DMS79 (cell line): ENCODE data around the gene OR2L5.

Experiments used
- DNase-seq: peaks from one replicate; lab custom pipeline; 2025; lab: John Stamatoyannopoulos, UW

Gene OR2L5, protein sequence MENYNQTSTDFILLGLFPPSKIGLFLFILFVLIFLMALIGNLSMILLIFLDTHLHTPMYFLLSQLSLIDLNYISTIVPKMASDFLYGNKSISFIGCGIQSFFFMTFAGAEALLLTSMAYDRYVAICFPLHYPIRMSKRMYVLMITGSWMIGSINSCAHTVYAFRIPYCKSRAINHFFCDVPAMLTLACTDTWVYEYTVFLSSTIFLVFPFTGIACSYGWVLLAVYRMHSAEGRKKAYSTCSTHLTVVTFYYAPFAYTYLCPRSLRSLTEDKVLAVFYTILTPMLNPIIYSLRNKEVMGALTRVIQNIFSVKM

DNA sequence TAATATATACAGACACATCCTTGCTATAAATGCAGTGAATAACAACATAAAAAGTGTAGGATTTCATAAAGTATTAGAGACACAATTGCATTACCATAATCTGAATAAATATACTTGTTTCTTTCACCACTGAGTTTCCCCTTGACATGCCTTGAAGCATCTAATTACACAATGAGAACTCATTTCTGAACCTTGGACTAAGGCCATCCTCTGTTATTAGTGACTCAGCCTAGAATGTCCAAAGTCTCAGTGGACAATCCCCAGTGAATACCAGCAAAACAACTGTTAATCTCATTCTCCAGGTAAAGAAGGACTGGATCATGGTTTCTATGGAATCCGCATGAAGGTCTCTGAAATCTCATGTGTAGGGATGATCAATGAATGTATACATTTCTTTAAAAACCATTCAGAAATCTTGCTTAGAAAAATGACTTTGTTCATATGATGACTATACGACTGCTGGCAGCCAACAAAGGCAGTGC is at the start of gene OR2L5:
Gene OR2L5, plus strand, starts transcription at position 432 of the 482 bp plus-strand sequence. CDS start 8,288 bp downstream, outside the sequence.
- DNase-seq = no peak

DNA sequence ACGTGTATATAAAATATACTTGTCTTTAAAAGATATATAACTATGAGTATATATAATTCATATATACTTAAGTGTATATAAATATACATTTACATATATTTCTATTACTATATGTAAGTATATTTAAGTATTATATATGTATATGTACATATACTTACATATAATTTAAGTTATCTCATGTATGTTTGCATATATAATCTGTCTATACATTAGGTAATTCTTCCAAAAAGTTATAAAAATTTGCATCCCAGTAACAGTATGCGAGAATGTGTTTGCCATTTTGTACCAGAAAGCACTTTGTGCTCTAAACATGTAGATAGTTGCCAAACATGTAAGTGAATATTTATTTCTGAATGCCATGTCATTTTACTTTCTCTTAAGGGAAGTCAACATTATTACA is 48.5 kb upstream of the OR2L5 start, which contains the start of gene OR2AK2:
Gene OR2AK2, plus strand, starts transcription at position 301 of the 400 bp plus-strand sequence. CDS start 144 bp downstream, outside the sequence.
- no peak for DNase-seq

DNA sequence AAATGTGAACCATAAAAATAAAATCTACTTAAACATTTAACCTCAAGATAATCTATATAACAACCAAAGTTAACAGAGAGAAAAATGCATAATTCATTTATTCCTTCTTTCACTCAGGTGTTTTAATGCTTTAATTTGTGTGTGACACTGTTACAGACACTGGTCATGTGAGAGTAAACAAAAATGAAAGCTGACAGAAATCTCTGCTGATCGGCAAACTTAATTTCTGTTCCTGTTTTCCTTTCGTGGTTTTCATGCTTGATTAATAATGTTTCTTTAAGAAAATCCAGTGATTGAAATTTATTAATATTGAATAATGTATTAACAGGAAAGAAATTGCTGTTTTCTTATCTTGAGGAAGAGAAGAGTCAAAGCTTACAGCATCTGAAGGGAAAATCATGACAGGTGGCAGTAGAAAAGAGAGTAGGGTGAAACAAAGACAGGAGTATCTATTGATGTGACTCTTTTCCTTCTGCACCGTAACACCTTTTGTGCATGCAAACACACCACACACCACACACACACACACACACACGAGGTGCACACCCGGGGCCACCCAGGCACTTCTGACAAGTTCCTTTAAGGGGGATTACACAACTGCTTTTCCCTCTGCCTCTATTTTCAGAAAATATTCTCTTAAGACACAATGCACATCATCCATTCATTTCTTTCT is 46.8 kb upstream of the OR2L5 start:
- no peak for DNase-seq

DNA sequence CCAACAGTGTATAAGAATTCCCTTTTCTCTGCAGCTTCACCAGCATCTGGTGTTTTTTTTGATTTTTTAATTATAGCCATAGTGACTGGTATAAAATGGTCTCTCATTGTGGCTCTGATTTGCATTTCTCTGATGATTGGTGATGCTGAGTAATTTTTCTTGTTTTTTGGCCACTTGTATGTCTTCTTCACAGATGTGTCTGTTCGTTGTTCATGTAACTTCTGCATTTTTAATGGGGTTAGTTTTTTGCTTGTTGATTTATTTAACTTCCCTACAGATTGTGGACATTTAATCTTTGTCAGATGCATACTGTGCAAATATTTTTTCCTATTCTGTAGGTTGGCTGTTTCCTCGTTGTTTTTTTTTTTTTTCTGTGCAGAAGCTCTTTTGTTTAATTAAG is 20.5 kb upstream of the OR2L5 start:
- DNase-seq = no peak

DNA sequence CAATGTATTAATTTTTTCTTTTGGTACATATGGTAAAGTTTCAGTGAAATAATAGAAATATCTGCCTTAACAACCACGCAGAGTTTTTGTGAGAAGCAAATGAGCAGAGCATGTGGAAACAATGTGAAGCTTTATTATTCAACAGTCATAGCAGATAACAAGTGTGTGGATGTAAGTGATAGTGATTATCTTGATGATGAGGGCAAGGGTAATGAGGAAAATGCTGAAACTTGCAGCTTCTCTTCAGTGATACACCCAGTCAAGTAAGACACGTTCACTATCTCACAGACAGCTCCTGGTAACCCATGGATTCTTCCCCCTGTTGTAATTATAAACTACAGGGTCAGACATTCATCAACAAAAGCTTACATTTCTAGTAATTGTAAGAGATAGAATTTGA is 14.6 kb upstream of the OR2L5 start:
- no peak for DNase-seq

DNA sequence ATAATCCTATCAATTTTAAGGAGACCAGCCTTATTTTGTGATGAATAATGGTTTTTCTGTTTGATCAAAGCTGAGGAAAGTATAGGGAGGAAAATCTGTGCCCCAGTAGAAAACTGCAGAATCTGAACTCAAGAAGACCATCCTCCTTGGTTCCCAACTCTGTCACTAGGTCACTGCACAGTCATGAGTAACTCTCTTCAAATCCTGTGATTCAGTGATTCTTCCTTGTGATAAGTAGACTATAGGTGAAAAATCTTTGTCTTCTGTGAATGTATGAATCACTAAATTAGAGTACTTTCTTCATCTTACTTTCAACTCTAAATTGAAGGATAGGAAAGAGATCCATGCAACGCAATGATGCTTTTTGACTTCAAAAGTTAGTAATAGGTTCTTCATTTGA is 13.3 kb upstream of the OR2L5 start:
- DNase-seq = no peak

DNA sequence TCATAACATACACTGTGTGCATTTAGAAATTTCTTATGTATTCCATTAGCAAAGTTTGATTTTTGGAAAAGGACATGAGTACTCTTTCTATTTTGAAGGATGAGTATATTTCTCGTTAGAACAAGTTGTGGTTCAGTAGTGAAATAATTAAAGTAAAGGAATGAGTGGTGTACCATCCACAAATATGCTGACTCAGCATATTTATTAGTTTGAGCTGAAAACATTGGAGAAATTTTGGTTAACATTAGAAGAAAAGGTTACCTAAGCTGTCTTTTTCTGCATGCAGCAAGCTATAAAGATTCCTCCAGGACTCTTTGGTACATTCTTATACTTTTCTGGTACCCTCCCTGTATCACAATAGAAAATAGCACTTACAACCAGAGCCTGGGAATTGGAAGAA is 5.7 kb upstream of the OR2L5 start:
- DNase-seq = no peak

DNA sequence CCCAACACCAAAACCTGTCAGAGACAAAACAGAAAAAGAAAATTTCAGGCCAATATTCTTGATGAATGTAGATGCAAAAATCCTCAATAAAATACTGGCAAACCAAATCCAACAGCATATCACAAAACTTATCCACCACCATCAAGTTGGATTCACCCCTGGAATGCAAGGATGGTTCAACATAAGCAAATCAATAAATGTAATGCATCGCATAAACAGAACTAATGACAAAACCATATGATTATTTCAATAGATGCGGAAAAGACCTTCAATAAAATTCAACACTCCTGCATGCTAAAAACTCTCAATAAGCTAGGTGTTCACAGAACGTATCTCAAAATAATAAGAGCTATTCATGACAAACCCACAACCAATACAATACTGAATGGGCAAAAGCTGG is 3.8 kb upstream of the OR2L5 start:
- no peak for DNase-seq

DNA sequence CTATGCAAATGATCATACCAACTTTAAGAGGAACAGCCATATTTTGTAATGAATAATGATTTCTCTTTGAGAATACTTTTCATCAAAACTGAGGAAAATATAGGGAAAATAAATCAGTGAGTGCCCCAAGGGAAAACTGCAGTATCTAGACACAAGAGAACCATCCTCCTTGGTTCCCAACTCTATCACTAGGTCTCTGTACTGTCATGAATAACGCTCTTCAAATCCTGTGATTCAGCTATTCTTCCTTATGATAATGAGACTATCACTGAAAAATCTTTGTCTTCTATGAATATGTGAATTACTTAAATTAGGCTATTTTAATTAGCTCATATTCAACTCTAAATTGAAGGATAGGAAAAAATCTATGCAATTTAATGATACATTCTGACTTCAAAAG is 2.3 kb downstream of the OR2L5 start:
- DNase-seq = no peak

DNA sequence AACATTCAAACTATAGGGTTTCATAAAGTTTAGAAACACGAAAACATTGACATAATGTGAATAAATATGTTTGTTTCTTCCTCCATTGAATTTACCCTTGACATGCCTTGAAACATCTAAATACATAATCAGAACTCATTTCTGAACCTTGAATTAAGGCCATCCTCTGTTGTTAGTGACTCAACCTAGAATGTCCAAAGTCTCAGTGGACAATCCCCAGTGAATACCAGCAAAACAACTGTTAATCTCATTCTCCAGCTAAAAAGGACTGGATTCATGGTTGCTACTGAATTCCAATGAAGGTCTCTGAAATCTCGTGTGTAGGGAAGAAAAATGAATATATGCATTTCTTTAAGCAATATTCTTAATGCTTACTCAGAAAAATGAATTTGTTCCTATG is 16.3 kb downstream of the OR2L5 start, which contains the start of gene OR2L2:
Gene OR2L2, plus strand, starts transcription at position 301 of the 400 bp plus-strand sequence. CDS start 8,198 bp downstream, outside the sequence.
- DNase-seq = no peak

DNA sequence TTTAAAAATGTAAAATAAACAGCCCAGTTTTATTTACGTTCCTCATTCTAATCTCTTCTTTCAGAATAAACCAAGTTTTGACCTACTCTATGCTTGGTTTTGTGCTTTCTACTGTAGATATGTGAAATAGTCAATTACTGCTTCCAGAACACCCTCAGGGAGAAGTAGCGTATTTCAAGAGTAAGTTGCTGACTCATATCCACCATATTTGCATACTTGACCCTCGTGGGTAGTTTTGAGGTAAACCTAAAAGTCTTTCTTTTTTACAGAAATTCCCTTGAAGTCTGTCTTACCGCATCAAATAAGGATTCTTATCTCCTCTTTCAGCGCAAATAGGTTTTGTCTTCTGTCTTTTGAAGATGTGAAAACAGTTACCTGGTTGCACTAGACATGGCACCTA is 31.7 kb downstream of the OR2L5 start:
- no peak for DNase-seq

DNA sequence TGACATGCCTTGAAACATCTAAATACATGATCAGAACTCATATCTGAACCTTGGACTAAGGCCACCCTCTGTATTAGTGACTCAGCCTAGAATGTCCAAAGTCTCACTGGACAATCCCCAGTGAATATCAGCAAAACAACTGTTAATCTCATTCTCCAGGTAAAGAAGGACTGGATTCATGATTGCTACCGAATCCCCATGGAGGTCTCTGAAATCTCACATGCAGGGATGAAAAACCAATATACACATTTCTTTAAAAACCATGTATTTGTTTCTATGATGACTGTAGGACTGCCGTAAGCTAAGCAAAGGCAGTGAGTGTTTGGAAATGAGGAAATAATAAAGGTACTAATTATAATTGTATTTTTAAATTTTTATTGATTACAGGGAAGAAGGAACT is 33.1 kb downstream of the OR2L5 start, which contains the start of gene OR2L3:
Gene OR2L3, plus strand, starts transcription at position 301 of the 400 bp plus-strand sequence. CDS start 13,846 bp downstream, outside the sequence.
- no peak for DNase-seq

DNA sequence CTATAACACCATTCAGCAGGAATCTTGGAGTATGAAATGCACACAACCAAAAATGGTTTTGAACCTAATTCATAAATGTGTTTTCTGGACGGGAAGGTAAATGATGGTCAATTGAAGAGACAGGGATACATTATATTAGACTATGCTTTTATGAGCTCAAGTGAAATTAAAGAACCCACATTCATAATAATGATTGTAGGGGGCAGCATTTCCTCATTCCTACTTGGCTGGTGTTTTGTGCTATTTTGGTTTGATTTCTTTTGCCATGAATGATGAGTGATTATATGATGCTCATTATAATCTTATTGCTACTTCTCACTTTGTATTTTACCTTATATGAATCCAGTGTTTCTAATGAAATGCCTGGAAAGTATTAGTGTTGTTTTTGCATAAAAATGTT is 33.5 kb downstream of the OR2L5 start:
- DNase-seq = no peak

DNA sequence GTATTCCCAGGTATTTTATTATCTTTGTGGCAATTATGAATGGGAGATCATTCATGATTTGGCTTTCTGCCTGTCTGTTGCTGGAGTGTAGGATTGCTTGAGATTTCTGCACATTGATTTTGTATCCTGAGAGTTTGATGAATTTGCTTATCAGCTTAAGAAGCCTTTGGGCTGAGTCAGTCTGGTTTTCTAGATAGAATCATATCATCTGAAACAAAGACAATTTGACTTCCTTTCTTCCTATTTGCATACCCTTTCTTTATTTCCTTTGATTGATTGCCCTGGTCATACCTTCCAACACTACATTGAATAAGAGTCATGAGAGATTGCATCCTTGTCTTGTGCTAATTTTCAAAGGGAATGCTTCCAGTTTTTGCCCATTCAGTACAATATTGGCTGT is 41.2 kb downstream of the OR2L5 start:
- DNase-seq = no peak

DNA sequence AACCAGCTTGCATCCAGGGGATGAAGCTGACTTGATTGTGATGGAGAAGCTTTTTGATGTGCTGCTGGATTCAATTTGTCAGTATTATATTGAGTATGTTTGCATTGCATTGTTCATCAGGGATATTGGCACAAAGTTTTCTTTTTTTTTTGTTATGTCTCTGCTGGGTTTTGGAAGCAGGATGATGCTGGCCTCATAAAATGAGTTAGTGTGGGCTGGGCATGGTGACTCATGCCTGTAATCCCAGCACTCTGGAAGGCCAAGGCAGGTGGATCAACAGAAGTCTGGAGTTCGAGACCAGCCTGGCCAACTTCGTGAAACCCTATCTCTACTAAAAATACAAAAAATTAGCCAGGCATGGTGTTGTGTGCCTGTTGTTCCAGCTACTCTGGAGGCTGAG is 41.8 kb downstream of the OR2L5 start:
- DNase-seq = no peak

DNA sequence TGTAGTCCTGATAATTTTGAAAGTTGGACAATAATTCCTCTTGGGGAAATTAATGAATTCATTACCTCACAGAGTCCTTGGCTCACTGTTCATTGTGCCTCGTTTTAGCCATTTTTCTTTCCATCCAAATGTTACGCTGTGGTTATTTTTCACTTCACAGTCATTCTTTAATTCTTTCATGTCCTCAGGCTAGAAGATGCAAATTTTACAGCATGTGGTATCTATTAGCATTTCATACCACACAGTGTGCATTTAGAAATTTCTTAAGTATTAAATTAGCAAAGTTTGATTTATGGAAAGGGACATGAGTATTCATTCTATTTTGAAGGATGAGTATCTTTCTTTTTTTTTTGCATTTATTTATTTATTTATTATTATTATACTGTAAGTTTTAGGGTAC is 51.6 kb downstream of the OR2L5 start:
- DNase-seq = no peak

DNA sequence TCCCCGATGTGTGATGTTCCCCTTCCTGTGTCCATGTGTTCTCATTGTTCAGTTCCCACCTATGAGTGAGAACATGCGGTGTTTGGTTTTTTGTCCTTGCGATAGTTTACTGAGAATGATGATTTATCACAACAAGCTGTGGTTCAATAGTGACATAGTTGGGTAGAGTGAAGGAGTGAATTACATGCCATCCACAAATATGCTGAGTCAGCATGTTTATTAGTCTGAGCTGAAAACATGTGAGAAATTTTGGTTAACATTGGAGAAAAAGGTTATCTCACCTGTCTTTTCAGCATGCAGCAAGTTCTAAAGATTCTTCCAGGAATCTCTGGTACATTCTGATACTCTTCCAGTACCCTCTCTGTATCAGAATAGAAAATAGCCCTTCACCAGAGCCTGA is 52.1 kb downstream of the OR2L5 start:
- no peak for DNase-seq
